HG02840 (cell line): ENCODE measurements around the gene SNRNP70.
"Not testable (repeated sequence)": the region's sequence is repeated elsewhere in the genome, so short reads cannot be mapped to it uniquely, and the experiment has no call there.

Source experiments
- ATAC-seq: cut with Tn5 transposase; IDR thresholded peaks from one replicate; pipeline ENCODE4 v1.9.1; 2021; ENCODE audit warnings: mild to moderate bottlenecking, moderate library complexity, moderate number of reproducible peaks; ENCODE audit not compliant: unreplicated experiment, low FRiP score

The SNRNP70 gene

DNA sequence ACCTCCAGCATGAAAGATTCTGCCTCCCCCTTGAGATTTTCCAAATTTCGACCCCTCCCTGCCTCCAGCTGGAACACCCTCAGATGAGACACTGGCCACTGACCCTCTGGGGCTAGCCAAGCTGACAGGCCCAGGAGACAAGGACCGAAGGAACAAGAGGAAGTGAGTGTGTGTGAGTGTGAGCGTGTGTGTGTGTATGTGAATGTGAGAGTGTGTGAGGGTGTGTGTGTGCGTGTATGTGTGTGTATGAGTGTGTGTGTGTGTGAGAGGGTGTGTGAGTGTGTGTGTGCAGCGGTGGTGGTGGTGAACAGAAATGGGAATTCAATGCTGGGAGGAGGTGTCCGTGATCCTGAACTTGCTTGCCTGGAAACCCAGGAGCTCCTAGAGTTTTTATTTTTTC lies 56.1 kb downstream of the SNRNP70 start:
- no peak for ATAC-seq

DNA sequence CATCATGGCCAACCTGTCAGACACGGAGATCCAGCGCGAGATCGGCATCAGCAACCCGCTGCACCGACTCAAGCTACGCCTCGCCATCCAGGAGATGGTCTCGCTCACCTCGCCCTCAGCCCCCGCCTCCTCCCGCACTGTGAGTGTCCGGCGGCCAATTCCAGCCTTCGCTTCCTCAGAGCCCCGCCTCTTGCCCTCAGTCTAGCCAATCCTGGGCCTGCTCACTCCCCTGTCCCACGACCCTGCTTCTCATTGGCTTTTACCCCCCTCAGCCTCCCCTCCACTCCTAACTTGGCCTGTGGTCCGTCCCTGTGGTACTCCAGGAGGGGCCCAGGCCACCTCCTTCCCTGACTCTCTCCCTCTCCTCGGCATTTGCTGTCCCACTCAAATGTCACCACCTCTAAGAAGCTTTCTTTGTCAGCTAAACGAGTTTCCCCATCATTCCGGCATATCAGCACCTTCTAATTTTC lies 57.6 kb downstream of the SNRNP70 start:
- no peak for ATAC-seq

DNA sequence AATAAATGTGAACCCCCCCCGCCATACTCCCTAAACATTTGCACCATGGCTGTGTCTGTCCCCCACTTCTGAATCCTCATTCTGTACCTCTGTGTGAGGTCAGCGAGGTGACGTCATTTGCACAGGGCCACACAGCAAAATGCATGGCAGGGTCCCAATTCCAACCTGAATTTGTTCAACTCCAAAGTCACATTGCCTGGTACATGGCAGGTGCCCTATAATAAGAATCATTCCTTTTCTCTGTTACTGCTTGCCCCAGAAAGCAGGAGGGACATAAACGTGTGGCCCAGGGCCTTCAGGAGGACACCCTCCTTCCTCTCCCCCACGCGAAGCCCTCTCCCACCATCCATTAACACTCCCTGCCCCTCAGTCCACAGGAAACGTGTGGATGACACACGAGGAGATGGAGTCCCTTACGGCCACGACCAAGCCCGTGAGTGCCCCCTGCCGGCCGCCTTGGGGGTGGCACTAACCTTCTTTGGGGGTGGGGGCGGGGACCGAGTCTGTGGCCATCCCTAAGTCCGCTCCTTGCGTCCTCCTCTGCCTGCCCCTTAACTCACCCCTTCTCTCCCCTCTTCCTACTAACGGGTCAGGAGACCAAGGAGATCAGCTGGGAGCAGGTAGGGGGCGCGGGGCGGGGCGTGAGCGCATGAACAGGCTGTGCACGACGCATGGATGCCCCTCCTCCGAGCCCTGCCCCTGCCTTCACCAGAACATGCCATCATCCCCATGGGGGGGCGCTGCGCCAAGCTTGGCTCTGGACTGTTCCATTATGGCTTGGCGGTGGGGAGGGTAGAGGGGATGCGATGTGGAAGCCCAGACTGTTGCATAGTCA lies 60.5 kb downstream of the SNRNP70 start:
- ATAC-seq, result no peak

DNA sequence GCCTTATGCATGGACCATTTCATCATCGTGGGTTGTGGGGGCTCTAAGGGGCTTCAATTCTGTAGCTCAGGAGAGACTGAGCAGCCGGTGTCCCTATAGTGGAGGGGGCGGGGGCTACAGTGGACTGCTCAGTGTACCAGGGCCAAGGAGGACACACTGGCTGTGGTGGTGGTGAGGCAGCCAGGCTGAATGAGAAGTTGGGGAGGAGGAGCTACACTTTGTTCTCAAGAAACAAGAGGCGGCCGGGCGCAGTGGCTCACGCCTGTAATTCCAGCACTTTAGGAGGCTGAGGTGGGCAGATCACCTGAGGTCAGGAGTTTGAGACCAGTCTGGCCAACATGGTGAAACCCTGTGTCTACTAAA lies 61.1 kb downstream of the SNRNP70 start:
- not testable (repeated sequence) for ATAC-seq

DNA sequence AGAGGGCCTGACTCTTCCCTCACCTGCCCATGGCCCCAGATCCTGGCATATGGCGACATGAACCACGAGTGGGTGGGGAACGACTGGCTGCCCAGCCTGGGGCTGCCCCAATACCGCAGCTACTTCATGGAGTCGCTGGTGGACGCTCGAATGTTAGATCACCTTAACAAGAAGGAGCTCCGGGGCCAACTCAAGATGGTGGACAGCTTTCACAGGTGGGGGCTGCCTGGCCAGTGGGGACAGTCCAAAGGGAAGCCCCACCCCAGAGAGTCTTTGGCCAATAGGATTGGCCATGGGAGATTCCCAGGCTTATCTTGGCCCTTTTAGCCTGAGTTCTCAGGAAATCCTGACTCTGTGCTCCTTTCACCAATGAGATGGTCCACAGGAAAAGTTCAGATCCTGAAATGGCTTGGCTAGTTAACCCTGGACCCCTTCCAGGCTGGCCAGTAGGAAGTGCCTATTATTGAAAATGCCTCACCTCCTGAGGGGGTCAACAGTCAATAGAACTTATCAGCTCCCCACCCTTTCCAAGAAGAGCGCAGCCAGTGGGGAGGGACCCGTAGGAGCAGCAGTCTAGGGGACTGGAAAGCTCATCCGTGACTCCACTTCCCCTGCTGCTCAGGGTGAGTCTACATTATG lies 62.9 kb downstream of the SNRNP70 start:
- ATAC-seq, result no peak

DNA sequence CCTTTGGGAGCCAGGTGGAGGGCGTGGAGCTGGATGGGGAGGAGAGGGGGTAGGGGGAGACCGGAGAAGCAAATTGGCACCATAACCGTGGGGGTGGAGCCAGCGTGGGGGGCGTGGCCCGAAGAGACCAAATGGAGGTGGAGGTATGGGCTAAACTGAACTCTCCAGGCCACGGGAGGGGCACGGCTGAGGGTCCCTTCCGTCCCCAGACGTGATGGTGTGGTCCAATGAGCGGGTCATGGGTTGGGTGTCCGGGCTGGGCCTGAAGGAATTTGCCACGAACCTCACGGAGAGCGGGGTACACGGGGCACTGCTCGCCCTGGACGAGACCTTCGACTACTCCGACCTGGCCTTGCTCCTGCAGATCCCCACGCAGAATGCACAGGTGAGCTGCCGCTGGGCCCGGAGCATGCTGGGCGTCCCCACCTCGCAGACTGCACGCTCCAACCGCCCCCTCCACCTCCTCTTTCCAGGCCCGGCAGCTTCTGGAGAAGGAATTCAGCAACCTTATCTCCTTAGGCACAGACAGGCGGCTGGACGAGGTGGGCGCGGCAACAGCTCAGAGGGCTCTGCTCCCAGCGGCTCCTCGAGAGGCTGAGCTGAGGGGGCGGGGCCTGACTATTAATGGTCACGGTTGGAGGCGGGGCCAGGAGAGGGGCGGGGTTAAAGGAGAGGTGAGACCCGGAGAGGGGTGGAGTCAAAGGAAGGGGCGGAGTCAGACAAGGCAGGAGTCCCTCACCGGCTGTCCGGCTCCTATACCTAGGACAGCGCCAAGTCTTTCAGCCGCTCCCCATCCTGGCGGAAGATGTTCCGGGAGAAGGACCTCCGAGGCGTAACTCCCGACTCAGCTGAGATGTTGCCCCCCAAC lies 63.8 kb downstream of the SNRNP70 start:
- ATAC-seq, result no peak

DNA sequence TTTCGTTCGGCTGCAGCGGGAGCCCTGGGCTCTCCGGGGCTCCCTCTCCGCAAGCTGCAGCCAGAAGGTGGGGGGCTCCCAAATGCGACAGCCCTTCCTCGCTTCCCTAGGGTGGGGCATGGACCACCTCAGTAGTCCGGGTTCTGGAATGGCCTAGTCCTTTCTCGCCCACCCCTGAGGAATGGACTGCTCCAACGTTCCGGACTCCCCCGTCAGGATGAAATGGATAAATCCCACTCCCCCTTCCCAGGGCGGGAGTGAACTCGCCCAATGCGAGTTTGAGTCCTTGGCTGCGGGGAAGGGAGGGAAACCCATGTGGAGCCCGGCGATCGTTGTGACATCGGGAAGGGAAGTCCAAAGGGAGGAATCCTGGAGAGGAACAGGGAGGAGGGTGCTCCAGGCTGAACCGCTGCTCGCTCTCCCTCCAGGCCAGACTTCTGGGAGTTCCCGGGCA lies 64.4 kb downstream of the SNRNP70 start:
- no peak for ATAC-seq

DNA sequence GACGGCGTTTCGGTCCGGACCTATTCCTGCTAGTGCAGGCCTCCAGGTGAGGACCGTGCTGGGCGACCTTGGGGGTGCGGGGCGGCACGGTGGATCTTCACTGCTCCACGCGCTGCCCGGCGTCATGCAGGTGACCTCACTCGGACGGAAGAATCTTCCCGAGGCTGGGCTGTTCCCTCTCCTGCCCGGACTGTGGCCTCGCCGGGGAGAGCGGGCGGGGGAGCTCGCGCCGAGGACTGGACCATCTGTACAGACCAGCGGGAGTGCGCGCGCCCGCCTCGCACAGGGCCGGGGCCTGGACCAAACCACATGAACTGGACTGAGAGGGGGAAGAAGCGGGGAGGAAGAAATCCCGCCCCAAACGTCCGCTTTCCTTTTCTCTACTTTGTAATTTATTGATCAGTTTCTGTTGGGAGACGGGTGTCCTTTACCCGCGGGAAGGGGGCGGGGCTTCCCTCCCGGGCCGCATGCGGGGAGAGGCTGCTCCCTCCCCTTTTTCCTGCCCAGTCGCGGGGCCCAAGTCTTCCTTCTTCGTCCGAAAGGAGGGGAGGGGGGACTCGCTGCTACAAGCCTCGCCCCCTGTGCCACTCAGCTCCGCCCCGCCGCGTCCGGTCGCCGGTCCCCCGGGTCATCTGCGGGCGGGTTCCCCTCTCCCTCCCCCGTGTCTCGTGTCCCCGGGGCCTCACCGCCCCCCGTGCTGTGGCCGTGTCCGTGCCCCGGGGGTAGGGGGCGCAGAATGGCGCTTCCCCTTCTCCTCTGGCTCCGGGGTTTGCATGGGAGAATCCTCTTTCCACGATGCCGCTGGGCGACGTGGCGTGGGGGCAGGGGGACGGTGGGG lies 65.1 kb downstream of the SNRNP70 start:
- no peak for ATAC-seq

DNA sequence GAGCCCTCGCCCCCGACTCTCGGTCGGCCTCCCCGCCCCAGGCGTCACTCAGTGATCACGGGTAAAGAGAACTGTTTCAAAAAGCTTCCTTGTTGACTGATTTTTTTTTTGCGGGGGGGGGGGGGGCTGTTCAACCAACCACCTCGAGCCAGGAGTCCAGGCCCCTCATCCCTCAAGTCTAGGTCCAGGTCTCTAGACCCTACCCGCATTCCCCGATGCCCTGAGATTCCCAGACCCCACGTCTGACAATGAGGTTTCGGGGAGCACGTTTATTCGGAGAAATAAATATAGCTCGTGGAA lies 65.6 kb downstream of the SNRNP70 start:
- ATAC-seq, result no peak

DNA sequence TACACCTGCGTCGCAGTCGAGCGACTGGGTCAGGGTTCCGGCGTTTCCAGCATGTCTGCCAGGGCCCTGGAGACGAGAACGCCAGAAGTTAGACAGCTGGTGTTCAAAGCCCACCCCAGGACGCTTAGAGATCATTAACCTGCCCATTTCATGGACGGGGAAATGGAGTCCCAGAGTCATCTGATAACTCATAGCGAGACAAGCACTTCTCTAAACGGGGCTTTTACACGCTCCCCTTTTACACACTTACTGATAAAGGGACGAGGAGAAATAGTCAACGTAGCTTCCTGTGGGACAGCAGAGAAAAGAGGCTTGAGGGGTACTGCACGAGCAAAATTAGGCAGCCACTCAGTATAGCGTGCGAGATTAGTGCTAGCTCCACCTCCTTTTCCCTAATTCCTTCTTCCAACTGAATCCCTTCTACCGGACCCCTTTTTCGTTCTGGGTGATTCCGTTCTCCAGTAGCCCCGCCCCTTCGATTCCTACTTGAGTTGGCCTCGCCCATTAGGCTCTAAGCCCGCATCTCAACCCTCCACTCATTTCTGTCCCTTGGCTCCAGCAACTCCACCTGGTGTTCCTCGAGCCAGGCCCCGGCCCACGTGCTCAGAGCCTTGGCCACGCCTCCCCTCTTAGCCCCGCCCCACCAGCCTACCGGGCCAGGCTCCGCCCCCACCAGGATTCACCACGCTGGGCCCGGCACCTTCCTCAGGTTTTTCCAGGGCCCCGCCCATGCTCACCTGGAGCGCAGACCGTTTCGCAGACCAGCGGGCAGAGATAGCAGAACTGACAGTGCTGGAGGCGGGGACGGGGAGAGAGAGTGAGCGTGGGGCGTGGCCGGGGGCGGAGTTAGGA lies 66.2 kb downstream of the SNRNP70 start:
- ATAC-seq, result no peak

DNA sequence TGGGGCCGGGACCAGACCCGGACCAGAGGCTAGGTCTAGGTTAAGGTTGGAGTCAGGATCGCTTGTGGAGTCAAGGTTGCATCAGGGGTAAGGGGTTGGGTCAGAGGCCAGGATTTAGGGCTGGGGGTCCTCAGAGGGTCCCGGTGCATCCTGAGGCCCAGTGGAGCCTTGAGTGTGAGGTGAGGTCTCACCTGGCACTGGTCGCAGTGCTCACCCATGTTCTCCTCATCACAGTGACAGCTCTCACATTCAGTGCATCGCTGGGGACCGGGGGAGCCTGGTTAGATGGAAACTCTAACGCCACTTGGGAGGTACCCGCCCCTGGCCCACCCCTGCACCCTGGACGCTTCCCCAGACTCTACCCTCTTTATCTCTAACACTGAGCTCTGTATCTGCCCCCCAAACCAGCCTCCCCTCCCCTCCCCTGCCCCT lies 66.9 kb downstream of the SNRNP70 start:
- ATAC-seq, result no peak

DNA sequence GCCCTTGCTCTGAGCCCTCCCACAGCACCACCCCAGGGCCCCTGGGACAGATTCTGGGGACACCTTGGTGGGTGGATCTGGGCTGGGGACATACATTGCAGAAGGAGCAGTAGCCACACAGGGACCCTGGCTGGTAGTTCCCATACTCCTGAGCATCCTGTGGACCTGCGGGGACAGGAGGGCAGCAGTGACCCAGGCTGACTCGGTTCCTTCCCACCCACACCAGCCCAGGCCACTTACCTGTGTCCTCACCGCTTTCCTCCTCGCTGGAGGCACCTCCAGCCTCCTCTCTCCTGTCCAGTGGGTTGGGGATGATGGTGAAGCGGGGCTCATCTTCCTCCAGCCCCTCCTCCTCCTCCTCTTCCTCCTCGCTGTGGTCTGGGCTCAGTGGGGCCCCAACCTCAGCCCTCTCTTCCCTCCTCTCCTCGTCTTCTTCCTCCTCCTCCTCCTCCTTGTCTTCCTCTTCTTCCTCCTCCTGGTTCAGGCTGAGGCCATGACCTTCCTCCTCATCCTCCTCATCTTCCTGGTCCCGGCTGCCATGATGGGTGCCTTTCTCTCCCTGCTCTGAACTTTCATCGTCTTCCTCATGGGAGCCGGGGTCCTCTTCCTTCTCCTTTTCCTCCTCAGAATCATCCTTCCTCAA lies 68.0 kb downstream of the SNRNP70 start:
- ATAC-seq, result no peak

DNA sequence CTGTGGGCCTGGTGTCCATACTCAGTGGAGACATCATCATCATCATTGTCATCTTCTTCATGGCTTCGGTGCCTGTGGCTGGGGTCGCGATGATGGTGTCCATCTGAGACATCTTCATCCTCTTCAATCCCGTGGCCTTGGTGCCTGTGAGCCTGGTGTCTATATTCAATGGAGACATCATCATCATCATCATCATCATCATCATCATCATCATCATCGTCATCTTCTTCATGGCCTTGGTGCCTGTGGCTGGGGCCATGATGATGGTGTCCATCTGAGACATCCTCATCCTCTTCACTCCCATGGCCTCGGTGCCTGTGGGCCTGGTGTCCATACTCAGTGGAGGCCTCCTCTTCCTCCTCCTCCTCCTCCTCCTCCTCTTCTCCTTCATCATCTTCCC lies 69.0 kb downstream of the SNRNP70 start:
- no peak for ATAC-seq

DNA sequence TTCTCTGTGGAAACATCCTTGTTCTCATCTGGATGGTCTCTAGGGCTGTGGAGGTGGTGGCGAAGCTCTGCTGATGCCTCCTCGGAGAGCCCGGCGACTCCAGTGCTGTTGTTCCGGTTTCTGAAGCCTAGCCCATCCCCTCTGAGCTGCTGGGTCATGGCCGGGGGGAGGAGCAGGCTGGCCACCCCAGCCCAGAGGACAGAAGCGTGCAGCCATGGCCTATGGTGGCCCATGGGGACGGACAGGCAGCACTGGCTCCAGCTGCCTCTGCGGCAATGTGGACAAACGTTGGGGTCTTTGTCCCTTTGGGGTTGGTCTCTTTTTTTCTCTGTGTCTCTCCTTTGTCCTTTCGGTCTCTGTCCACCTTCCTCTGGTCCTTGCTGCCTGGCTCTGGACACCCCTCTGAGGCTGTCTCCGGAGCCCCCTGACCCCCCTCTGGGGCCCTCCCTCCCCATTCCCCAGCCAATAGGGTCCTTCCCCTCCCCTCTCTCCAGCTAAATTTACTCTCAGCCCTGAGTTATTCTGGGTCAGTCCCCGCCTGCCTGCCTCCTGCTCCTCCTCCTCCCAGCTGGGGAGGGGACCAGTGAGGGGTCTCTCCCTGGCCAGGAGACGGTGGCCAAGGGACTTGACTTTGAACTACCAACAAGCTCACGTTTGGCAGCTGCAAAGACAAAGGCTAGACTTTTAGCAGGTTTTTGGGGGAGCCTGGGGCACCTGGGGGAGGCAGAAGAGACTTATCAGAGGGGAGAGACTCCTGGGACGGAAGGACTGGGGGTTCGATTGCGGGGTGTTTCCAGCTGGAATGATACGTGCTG lies 70.0 kb downstream of the SNRNP70 start, which contains the start of gene HRC:
Gene HRC, minus strand, starts transcription at position 392 of the 815 bp plus-strand sequence. Its CDS starts 159 bp downstream, at position 233.
- ATAC-seq, result no peak

DNA sequence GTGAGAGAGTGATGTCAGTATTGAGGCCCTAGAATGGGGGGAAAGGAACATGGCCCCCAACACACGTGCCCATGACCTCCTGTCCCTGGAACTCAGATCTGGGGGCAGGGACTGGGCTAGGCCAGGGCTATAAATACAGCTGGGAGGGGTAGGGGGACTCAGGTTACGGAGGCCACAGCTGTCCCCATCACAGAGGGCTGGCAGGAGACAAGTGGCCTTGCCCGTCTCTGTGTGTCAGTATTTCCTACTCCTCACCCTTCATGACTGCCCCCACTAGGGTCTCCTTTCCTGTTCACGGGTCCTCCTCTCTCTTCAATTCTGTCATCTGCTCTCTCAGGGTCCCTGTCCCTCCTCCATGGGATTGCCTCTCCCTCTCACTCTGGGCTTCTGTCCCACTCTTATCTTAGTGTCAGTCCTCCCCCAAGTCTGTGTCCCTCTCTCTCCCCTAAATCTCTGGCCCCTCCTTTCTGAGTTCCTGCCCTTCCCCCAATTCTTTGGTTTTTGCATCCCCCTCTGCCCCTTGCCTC lies 70.6 kb downstream of the SNRNP70 start:
- ATAC-seq, result no peak

DNA sequence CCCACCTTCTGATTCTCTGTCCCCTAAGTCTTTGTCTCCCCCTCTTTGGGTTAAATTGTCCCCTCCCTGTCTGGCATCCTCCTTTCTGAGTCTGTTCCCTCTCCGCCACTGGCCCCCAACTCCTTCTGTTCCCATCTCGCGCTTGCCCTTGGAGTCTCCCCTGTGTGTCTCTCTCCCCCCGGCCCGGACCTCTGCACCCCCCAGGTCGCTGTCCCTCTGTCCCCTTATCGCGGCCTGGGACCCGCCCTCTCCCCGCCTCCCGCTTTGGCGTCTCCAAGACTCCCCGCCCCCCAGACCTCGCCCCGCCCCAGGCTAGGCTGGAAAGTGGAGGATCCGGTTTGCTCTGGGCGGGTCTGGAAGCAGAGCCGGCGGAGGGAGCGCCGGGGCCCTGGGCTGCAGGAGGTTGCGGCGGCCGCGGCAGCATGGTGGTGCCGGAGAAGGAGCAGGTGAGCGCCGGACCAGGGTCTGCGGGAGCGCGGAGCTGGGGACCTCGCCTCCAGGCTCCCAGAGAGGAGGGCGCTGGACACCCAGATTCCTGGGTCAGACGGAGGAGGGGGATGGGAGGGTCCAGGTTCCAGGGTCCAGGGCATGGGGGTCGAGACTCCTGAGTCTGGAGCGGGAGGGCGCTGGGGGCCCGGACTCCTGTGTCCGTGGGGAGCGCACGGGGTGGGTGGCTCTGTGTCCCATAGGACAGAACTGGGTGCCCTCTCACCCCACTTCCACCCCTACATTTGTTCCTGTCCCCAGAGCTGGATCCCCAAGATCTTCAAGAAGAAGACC lies 72.4 kb downstream of the SNRNP70 start, which contains the start of gene TRPM4:
Gene TRPM4, plus strand, starts transcription at position 348 of the 780 bp plus-strand sequence. Its CDS starts 75 bp downstream, at position 423.
- ATAC-seq, result no peak
